Neural crest cell (in vitro differentiated cells): Measurements from ENCODE around the gene B3GALNT2. TPM values are rescaled to one million over a fixed set of nuclear protein-coding genes. Genes with fewer than 3 reads are reported as not detected.

Experiments used
- DNase-seq: peaks from one replicate; pipeline ENCODE4 v3.0.0; 2021; ENCODE audit warnings: low read depth, mixed read lengths, low spot score
- H3K27ac Mint-ChIP-seq: one replicate; pipeline ENCODE4 v1.8.0; 2021; ENCODE audit warnings: mild to moderate bottlenecking, mixed read lengths; ENCODE audit not compliant: unreplicated experiment
- H3K27me3 Mint-ChIP-seq: 2 replicates; pipeline ENCODE4 v1.8.0; 2021; ENCODE audit warnings: low read depth, mild to moderate bottlenecking, mixed read lengths
- H3K36me3 Mint-ChIP-seq: 2 replicates; pipeline ENCODE4 v1.8.0; 2021; ENCODE audit warnings: low read depth, mild to moderate bottlenecking, mixed read lengths
- H3K4me1 Mint-ChIP-seq: 2 replicates; pipeline ENCODE4 v1.8.0; 2021; ENCODE audit warnings: mixed read lengths
- H3K4me3 Mint-ChIP-seq: one replicate; pipeline ENCODE4 v1.8.0; 2021; ENCODE audit warnings: mild to moderate bottlenecking, mixed read lengths
- H3K9me3 Mint-ChIP-seq: 2 replicates; pipeline ENCODE4 v1.8.0; 2021; ENCODE audit warnings: mixed read lengths
- CTCF ChIP-seq: fragments of 200-600 bp; sonication (generic); conservative IDR thresholded peaks from 2 replicates; pipeline ENCODE4 v1.5.0; 2021; ENCODE audit warnings: antibody characterized with exemption, mild to moderate bottlenecking
- total RNA-seq: library from RNA; stranded (reverse); gene quantifications from 2 replicates; pipeline ENCODE4 v1.2.1, GENCODE V29; 2021

B3GALNT2 gene
- total RNA-seq, 1 donor from 2014 or later, result 29.5 TPM

GRCh38 chr1:235455097-235455496, 49.2 kb downstream of the B3GALNT2 start:
- H3K4me3 Mint-ChIP-seq, result no peak overlapping the region
- no peak for TF ChIP-seq CTCF
- no peak overlapping the region for H3K27ac Mint-ChIP-seq
- H3K36me3 Mint-ChIP-seq, result peaks cover 9% of the 10 kb centered on the region
- no peak for DNase-seq
- H3K27me3 Mint-ChIP-seq, result no peaks in the 10 kb centered on the region
- no peaks in the 10 kb centered on the region for H3K9me3 Mint-ChIP-seq
- peaks cover 28% of the 10 kb centered on the region for H3K4me1 Mint-ChIP-seq

GRCh38 chr1:235454021-235454420, 50.2 kb downstream of the B3GALNT2 start:
- no peaks in the 10 kb centered on the region for H3K27me3 Mint-ChIP-seq
- H3K36me3 Mint-ChIP-seq, result peaks cover 9% of the 10 kb centered on the region
- no peaks in the 10 kb centered on the region for H3K9me3 Mint-ChIP-seq
- no peak for DNase-seq
- no peak for TF ChIP-seq CTCF
- H3K27ac Mint-ChIP-seq, result no peak overlapping the region
- H3K4me3 Mint-ChIP-seq, result no peak overlapping the region
- H3K4me1 Mint-ChIP-seq, result peaks cover 30% of the 10 kb centered on the region

GRCh38 chr1:235450886-235451483, 53.3 kb downstream of the B3GALNT2 start:
- Mint-ChIP-seq H3K4me1 (peaks cover 26% of the 10 kb centered on the region), H3K36me3 (peaks cover 12% of the 10 kb centered on the region), H3K27me3 (no peaks in the 10 kb centered on the region), H3K27ac (peak overlapping the region; percentile 35), H3K9me3 (no peaks in the 10 kb centered on the region), H3K4me3 (peak overlapping the region; percentile 23)
- no peak for DNase-seq
- no peak for TF ChIP-seq CTCF

- no peaks in the 10 kb centered on the region for H3K9me3 Mint-ChIP-seq
- no peak overlapping the region for H3K4me3 Mint-ChIP-seq
- peaks cover 21% of the 10 kb centered on the region for H3K4me1 Mint-ChIP-seq
- TF ChIP-seq CTCF, result no peak
- peak overlapping the region; percentile 44 for H3K27ac Mint-ChIP-seq
- H3K36me3 Mint-ChIP-seq, result peaks cover 6% of the 10 kb centered on the region
- no peak for DNase-seq
- no peaks in the 10 kb centered on the region for H3K27me3 Mint-ChIP-seq
Measured at GRCh38 chr1:235450433-235450832, 53.8 kb downstream of the B3GALNT2 start.

- no peak overlapping the region for H3K4me3 Mint-ChIP-seq
- no peaks in the 10 kb centered on the region for H3K27me3 Mint-ChIP-seq
- H3K4me1 Mint-ChIP-seq, result peaks cover 16% of the 10 kb centered on the region
- H3K36me3 Mint-ChIP-seq, result peaks cover 5% of the 10 kb centered on the region
- H3K27ac Mint-ChIP-seq, result no peak overlapping the region
- no peak for TF ChIP-seq CTCF
- no peak for DNase-seq
- H3K9me3 Mint-ChIP-seq, result no peaks in the 10 kb centered on the region
Measured at GRCh38 chr1:235448616-235449015, 55.6 kb downstream of the B3GALNT2 start.
